GM23248 (cell line): ENCODE data around the gene DNAL4. TPM values are rescaled to one million over a fixed set of nuclear protein-coding genes. Genes with fewer than 3 reads are reported as not detected.

Source experiments
- DNase-seq: peaks from one replicate; pipeline ENCODE4 v3.0.0-alpha.2; 2015
- H2AFZ ChIP-seq: fragments of 200-600 bp; sonication (generic); 2 replicates; pipeline ENCODE4 v1.6.1; 2016; ENCODE audit warnings: antibody characterized with exemption
- H3F3A ChIP-seq: fragments of 200-600 bp; sonication (generic); 2 replicates; pipeline ENCODE4 v1.6.1; 2016; ENCODE audit warnings: mild to moderate bottlenecking, antibody characterized with exemption, mixed run types; ENCODE audit not compliant: insufficient read depth
- H3K27ac ChIP-seq: fragments of 200-600 bp; sonication (generic); 2 replicates; pipeline ENCODE4 v1.5.1; 2016; ENCODE audit warnings: mild to moderate bottlenecking
- H3K27me3 ChIP-seq: fragments of 200-600 bp; sonication (generic); replicated peaks from 2 replicates; pipeline ENCODE4 v1.6.1; 2016; ENCODE audit warnings: mild to moderate bottlenecking; ENCODE audit not compliant: insufficient read depth
- H3K36me3 ChIP-seq: fragments of 200-600 bp; sonication (generic); 2 replicates; pipeline ENCODE4 v1.6.1; 2016; ENCODE audit warnings: low read depth, mild to moderate bottlenecking
- H3K4me1 ChIP-seq: fragments of 200-600 bp; sonication (generic); 2 replicates; pipeline ENCODE4 v1.6.1; 2016; ENCODE audit warnings: mild to moderate bottlenecking; ENCODE audit not compliant: insufficient read depth
- H3K4me2 ChIP-seq: fragments of 200-600 bp; sonication (generic); one replicate; pipeline ENCODE4 v1.6.1; 2016; ENCODE audit warnings: mild to moderate bottlenecking; ENCODE audit not compliant: unreplicated experiment
- H3K4me3 ChIP-seq: fragments of 200-600 bp; sonication (generic); 2 replicates; pipeline ENCODE4 v1.5.1; 2016; ENCODE audit warnings: mild to moderate bottlenecking
- H3K79me2 ChIP-seq: fragments of 200-600 bp; sonication (generic); 2 replicates; pipeline ENCODE4 v1.6.1; 2016; ENCODE audit warnings: mild to moderate bottlenecking; ENCODE audit not compliant: insufficient read depth
- H3K9ac ChIP-seq: fragments of 200-600 bp; sonication (generic); 2 replicates; pipeline ENCODE4 v1.6.1; 2016; ENCODE audit warnings: mild to moderate bottlenecking
- H3K9me2 ChIP-seq: fragments of 200-600 bp; sonication (generic); 2 replicates; pipeline ENCODE4 v1.6.1; 2016; ENCODE audit warnings: mixed run types, mild to moderate bottlenecking, moderate library complexity; ENCODE audit not compliant: insufficient read depth
- H3K9me3 ChIP-seq: fragments of 200-600 bp; sonication (generic); one replicate; pipeline ENCODE4 v1.6.1; 2017; ENCODE audit warnings: low read depth
- H4K20me1 ChIP-seq: fragments of 200-600 bp; sonication (generic); 2 replicates; pipeline ENCODE4 v1.6.0; 2016; ENCODE audit not compliant: insufficient read depth
- EZH2 ChIP-seq: fragments of 200-600 bp; sonication (generic); IDR thresholded peaks from 2 replicates; pipeline ENCODE4 v1.6.1; 2018; ENCODE audit warnings: antibody characterized with exemption, mild to moderate bottlenecking; ENCODE audit not compliant: insufficient read depth, poor library complexity, severe bottlenecking
- EZH2phosphoT487 ChIP-seq: fragments of 200-600 bp; sonication (generic); IDR thresholded peaks from 2 replicates; pipeline ENCODE4 v1.6.1; 2018; ENCODE audit warnings: antibody characterized with exemption, moderate library complexity, mild to moderate bottlenecking, low read depth; ENCODE audit not compliant: insufficient read depth
- WGBS, 2 experiments: methylation state at CpG; one replicate each; pipeline ENCODE4 v1.1.6; 2015 to 2017; ENCODE audit warnings: low lambda C conversion rate in 2 of 2, low coverage in 1 of 2; ENCODE audit errors: missing lambda C conversion rate in 2 of 2; 5-methylcytosine and 5-hydroxymethylcytosine counted together
- in situ Hi-C: fragments of 300-500 bp; cut with MboI; formaldehyde crosslinking; loops from 2 replicates; pipeline ENCODE4 v1.15.0; 2020
- polyA plus RNA-seq: library from polyadenylated mRNA; unstranded; fragments of >200 nt; fragmentation: Nextera tagmentation; extraction: Ambion mirVana; gene quantifications from 2 replicates; pipeline ENCODE4 v1.2.1, GENCODE V29; 2016
- total RNA-seq: library from RNA; depleted of rRNA; stranded (reverse); fragments of >200 nt; shearing (Covaris generic); gene quantifications from 2 replicates; pipeline ENCODE4 v1.2.3, GENCODE V29; 2014

Gene DNAL4
- total and polyA plus RNA-seq, 2 experiments from 2014 or later: 14.2 to 18.9 TPM

- H4K20me1 ChIP-seq: no peaks in the 10 kb centered on the region
- 0 out of 2 replicates have a peak, but pooled peaks cover 9% of the 10 kb centered on the region for H3F3A ChIP-seq
- no peak overlapping the region for H3K4me2 ChIP-seq
- peaks cover 28% of the 10 kb centered on the region for H3K79me2 ChIP-seq
- H2AFZ ChIP-seq: no peak overlapping the region
- TF ChIP-seq EZH2 (no peak), EZH2phosphoT487 (no peak)
- peaks cover 5% of the 10 kb centered on the region; the same call in 1 of the 2 replicates for H3K4me1 ChIP-seq
- H3K9ac ChIP-seq: no peak overlapping the region
- H3K36me3 ChIP-seq: peaks cover 11% of the 10 kb centered on the region; the same call in 1 of the 2 replicates
- no peaks in the 10 kb centered on the region for H3K9me2 ChIP-seq
- WGBS, 2 experiments: 89 to 92% methylated on average over 24 of the region's 24 CpGs
- H3K27ac ChIP-seq: no peak overlapping the region
- no peaks in the 10 kb centered on the region for H3K9me3 ChIP-seq
- H3K27me3 ChIP-seq: no peaks in the 10 kb centered on the region
- no peak for DNase-seq
- in situ Hi-C loops: no loop called here
- H3K4me3 ChIP-seq: no peak overlapping the region
Measured at GRCh38 chr22:38751422-38752346, 42.3 kb downstream of the DNAL4 start.

- H3K4me2 ChIP-seq: no peak overlapping the region
- H3K9ac ChIP-seq: no peak overlapping the region
- no peak for DNase-seq
- H3F3A ChIP-seq: 0 out of 2 replicates have a peak, but pooled peaks cover 9% of the 10 kb centered on the region
- H3K4me1 ChIP-seq: peaks cover 5% of the 10 kb centered on the region; the same call in 1 of the 2 replicates
- no peaks in the 10 kb centered on the region for H3K9me3 ChIP-seq
- 87 to 92% methylated on average over 12 of the region's 12 CpGs for WGBS, 2 experiments
- TF ChIP-seq EZH2: no peak
- TF ChIP-seq EZH2phosphoT487: no peak
- no peak overlapping the region for H2AFZ ChIP-seq
- H3K9me2 ChIP-seq: no peaks in the 10 kb centered on the region
- H3K27ac ChIP-seq: no peak overlapping the region
- H4K20me1 ChIP-seq: no peaks in the 10 kb centered on the region
- peaks cover 28% of the 10 kb centered on the region for H3K79me2 ChIP-seq
- in situ Hi-C loops: no loop called here
- H3K4me3 ChIP-seq: no peak overlapping the region
- no peaks in the 10 kb centered on the region for H3K27me3 ChIP-seq
- peaks cover 11% of the 10 kb centered on the region; the same call in 1 of the 2 replicates for H3K36me3 ChIP-seq
Measured at GRCh38 chr22:38751066-38751421, 42.9 kb downstream of the DNAL4 start.

DNA sequence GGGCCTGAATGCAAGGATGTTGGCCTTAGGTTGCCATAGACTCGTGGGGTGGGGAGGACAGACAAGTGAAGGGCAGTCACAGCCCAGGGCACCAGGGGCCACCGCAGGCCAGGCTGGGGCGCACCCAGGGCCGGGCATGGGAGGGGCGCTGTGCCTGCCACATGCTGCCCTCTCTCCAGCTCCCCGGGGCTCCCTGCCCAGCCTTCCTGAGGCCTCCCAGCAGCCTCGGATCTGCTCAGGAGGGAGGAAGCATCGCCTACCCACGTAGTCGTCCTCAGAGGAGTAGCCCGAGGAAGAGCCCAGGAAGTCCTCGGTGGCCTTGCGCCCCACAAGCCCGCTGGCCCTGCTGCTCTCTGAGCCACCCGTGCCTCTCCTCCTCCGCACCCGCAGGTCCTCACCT is 43.3 kb downstream of the DNAL4 start:
- TF ChIP-seq EZH2: no peak
- TF ChIP-seq EZH2phosphoT487: no peak
- H3K9ac ChIP-seq: no peak overlapping the region
- H3K4me3 ChIP-seq: no peak overlapping the region
- no peak overlapping the region for H2AFZ ChIP-seq
- H3K79me2 ChIP-seq: peaks cover 28% of the 10 kb centered on the region
- DNase-seq: no peak
- H3K9me3 ChIP-seq: no peaks in the 10 kb centered on the region
- in situ Hi-C loops: no loop called here
- H3K4me2 ChIP-seq: no peak overlapping the region
- no peaks in the 10 kb centered on the region for H3K27me3 ChIP-seq
- H3K36me3 ChIP-seq: peaks cover 11% of the 10 kb centered on the region; the same call in 1 of the 2 replicates
- peaks cover 5% of the 10 kb centered on the region; the same call in 1 of the 2 replicates for H3K4me1 ChIP-seq
- no peak overlapping the region for H3K27ac ChIP-seq
- no peaks in the 10 kb centered on the region for H4K20me1 ChIP-seq
- H3K9me2 ChIP-seq: no peaks in the 10 kb centered on the region
- 0 out of 2 replicates have a peak, but pooled peaks cover 9% of the 10 kb centered on the region for H3F3A ChIP-seq
- WGBS, 2 experiments: 92 to 99% methylated on average over 14 to 15 of the region's 17 CpGs

DNA sequence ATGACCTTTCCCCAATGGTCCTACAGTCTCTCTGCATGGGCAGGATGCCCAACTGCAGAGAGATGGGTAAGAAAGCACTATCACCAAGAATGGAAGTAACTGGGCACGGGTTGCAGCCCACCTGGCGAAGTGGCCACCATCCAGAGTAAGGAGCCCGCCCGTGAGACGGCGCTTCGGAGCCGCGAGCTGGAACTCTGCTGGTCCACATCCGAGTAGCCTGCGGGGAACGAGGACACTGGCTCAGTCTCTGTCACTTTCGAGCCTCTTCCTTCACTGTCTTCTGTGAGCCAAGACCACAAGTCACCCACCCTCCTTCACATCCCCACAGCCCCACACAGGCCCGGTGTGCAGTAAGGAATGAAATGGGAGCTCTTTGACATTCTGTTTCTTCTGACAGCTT is 43.8 kb downstream of the DNAL4 start:
- H3K36me3 ChIP-seq: peaks cover 11% of the 10 kb centered on the region; the same call in 1 of the 2 replicates
- no peak for DNase-seq
- in situ Hi-C loops: no loop called here
- H3K4me3 ChIP-seq: no peak overlapping the region
- H3K4me1 ChIP-seq: peaks cover 5% of the 10 kb centered on the region; the same call in 1 of the 2 replicates
- no peak overlapping the region for H3K27ac ChIP-seq
- H3K9me2 ChIP-seq: no peaks in the 10 kb centered on the region
- no peaks in the 10 kb centered on the region for H3K9me3 ChIP-seq
- TF ChIP-seq EZH2 (no peak), EZH2phosphoT487 (no peak)
- H3K9ac ChIP-seq: no peak overlapping the region
- H4K20me1 ChIP-seq: no peaks in the 10 kb centered on the region
- peaks cover 28% of the 10 kb centered on the region for H3K79me2 ChIP-seq
- H3K27me3 ChIP-seq: no peaks in the 10 kb centered on the region
- no peak overlapping the region for H2AFZ ChIP-seq
- 0 out of 2 replicates have a peak, but pooled peaks cover 7% of the 10 kb centered on the region for H3F3A ChIP-seq
- H3K4me2 ChIP-seq: no peak overlapping the region
- WGBS, 2 experiments: 97 to 98% methylated on average over 14 of the region's 14 CpGs
